Measurements from ENCODE around the gene PBX2. TPM values are rescaled to one million over a fixed set of nuclear protein-coding genes. Genes with fewer than 3 reads are reported as not detected.

Gene PBX2
- total RNA-seq, 1 experiment from 2014 or later = 130 TPM

- TF ChIP-seq ZNF532 (CRISPR knock-in tag; IDR thresholded peaks at IDR 0.05; ENCODE audit: borderline replicate concordance) (peak; percentile 80; the same call in 1 of the 2 replicates), ZNF121 (CRISPR knock-in tag; IDR thresholded peaks at IDR 0.05) (no peak), JUN (CRISPR knock-in tag; IDR thresholded peaks at IDR 0.05) (peak; percentile 80; the same call in 1 of the 2 replicates), FOXP1 (CRISPR knock-in tag; IDR thresholded peaks at IDR 0.05; ENCODE audit: borderline replicate concordance) (peak; percentile 72), ZNF219 (CRISPR knock-in tag; IDR thresholded peaks at IDR 0.05; ENCODE audit: borderline replicate concordance) (no peak), EMX1 (CRISPR knock-in tag; IDR thresholded peaks at IDR 0.05) (0 out of 2 replicates have a peak, but pooled peaks have one; percentile 46), NR1H2 (CRISPR knock-in tag; IDR thresholded peaks at IDR 0.05) (no peak), HMGXB4 (CRISPR knock-in tag; IDR thresholded peaks at IDR 0.05) (no peak; the same call in 1 of the 2 replicates), STAT6 (CRISPR knock-in tag; conservative IDR thresholded peaks at IDR 0.05; ENCODE audit: low read depth) (no peak), MAX (CRISPR knock-in tag; IDR thresholded peaks at IDR 0.05) (peak; percentile 54; the same call in 1 of the 2 replicates), MXD4 (CRISPR knock-in tag; IDR thresholded peaks at IDR 0.05; ENCODE audit: borderline replicate concordance) (no peak), MYBL2 (CRISPR knock-in tag; IDR thresholded peaks at IDR 0.05) (peak; percentile 31; the same call in 1 of the 2 replicates), ELF4 (CRISPR knock-in tag; IDR thresholded peaks at IDR 0.05; ENCODE audit: low read depth) (no peak), CREB1 (CRISPR knock-in tag; IDR thresholded peaks at IDR 0.05) (peak; percentile 75; the same call in 1 of the 2 replicates), MLX (CRISPR knock-in tag; IDR thresholded peaks at IDR 0.05) (0 out of 2 replicates have a peak, but pooled peaks have one; percentile 68), USF2 (CRISPR knock-in tag; IDR thresholded peaks at IDR 0.05) (no peak), CREM (CRISPR knock-in tag; IDR thresholded peaks at IDR 0.05) (peak; percentile 91), KAT7 (CRISPR knock-in tag; IDR thresholded peaks at IDR 0.05; ENCODE audit: borderline replicate concordance) (peak; percentile 62; the same call in 1 of the 2 replicates), NFATC4 (CRISPR knock-in tag; IDR thresholded peaks at IDR 0.05) (0 out of 2 replicates have a peak, but pooled peaks have one; percentile 11), NR2C2 (CRISPR knock-in tag; IDR thresholded peaks at IDR 0.05) (0 out of 2 replicates have a peak, but pooled peaks have one; percentile 42), E2F1 (CRISPR knock-in tag; IDR thresholded peaks at IDR 0.05) (0 out of 2 replicates have a peak, but pooled peaks have one; percentile 62)
Measured at GRCh38 chr6:32195902-32196681, 6.1 kb upstream of the PBX2 start (continued).
